H9 (cell line): ENCODE data around the gene ECHS1. TPM values are rescaled to one million over a fixed set of nuclear protein-coding genes. Genes with fewer than 3 reads are reported as not detected.

ENCODE experiments used
- DNase-seq: peaks from one replicate; pipeline ENCODE4 v3.0.0-alpha.2; 2017
- H2AFZ ChIP-seq: one replicate; pipeline ENCODE4 v1.6.1; 2013; ENCODE audit warnings: mild to moderate bottlenecking, low read length, control low read depth, moderate library complexity
- H2AK5ac ChIP-seq: 2 replicates; pipeline ENCODE4 v1.6.1; 2013; ENCODE audit warnings: low read length, control low read depth, mixed read lengths; ENCODE audit not compliant: insufficient read length
- H2BK120ac ChIP-seq: one replicate; pipeline ENCODE4 v1.6.1; 2013; ENCODE audit warnings: low read depth, mild to moderate bottlenecking, low read length, control low read depth, inconsistent platforms; ENCODE audit not compliant: poor library complexity, severe bottlenecking
- H2BK12ac ChIP-seq: 2 replicates; pipeline ENCODE4 v1.6.1; 2013; ENCODE audit warnings: low read length, control low read depth, mixed read lengths, low read depth; ENCODE audit not compliant: insufficient read length
- H2BK15ac ChIP-seq: 2 replicates; pipeline ENCODE4 v1.6.1; 2013; ENCODE audit warnings: low read depth, low read length, control low read depth
- H2BK20ac ChIP-seq: one replicate; pipeline ENCODE4 v1.6.1; 2013; ENCODE audit warnings: low read depth, mild to moderate bottlenecking, low read length, control low read depth, inconsistent platforms; ENCODE audit not compliant: poor library complexity, severe bottlenecking
- H2BK5ac ChIP-seq: 2 replicates; pipeline ENCODE4 v1.6.1; 2013; ENCODE audit warnings: low read length, control low read depth, mixed read lengths; ENCODE audit not compliant: insufficient read length
- H3K14ac ChIP-seq: 2 replicates; pipeline ENCODE4 v1.6.1; 2013; ENCODE audit warnings: low read length, control low read depth; ENCODE audit not compliant: insufficient read depth
- H3K18ac ChIP-seq: 2 replicates; pipeline ENCODE4 v1.6.1; 2013; ENCODE audit warnings: low read depth, mild to moderate bottlenecking, mixed read lengths, low read length, control low read depth; ENCODE audit not compliant: insufficient read length
- H3K23ac ChIP-seq: 2 replicates; pipeline ENCODE4 v1.6.1; 2013; ENCODE audit warnings: low read length, control low read depth, mixed read lengths, low read depth; ENCODE audit not compliant: insufficient read length
- H3K23me2 ChIP-seq: 2 replicates; pipeline ENCODE4 v1.6.1; 2013; ENCODE audit warnings: low read depth, mild to moderate bottlenecking, mixed read lengths, low read length, control low read depth; ENCODE audit not compliant: insufficient read length, poor library complexity, severe bottlenecking
- H3K27ac ChIP-seq: 2 replicates; pipeline ENCODE4 v1.5.1; 2013; ENCODE audit warnings: low read length, control low read depth, mixed read lengths, low read depth; ENCODE audit not compliant: insufficient read length
- H3K27me3 ChIP-seq: 2 replicates; pipeline ENCODE4 v1.6.1; 2013; ENCODE audit warnings: low read length, control low read depth, inconsistent platforms; ENCODE audit not compliant: insufficient read depth
- H3K4ac ChIP-seq: 2 replicates; pipeline ENCODE4 v1.6.1; 2013; ENCODE audit warnings: low read depth, mild to moderate bottlenecking, control low read depth, inconsistent platforms, low read length, moderate library complexity
- H3K4me1 ChIP-seq: 2 replicates; pipeline ENCODE4 v1.6.1; 2013; ENCODE audit warnings: low read length, control low read depth, inconsistent platforms; ENCODE audit not compliant: insufficient read depth
- H3K4me2 ChIP-seq: 2 replicates; pipeline ENCODE4 v1.6.1; 2013; ENCODE audit warnings: low read length, control low read depth, mixed read lengths; ENCODE audit not compliant: insufficient read length, insufficient read depth
- H3K56ac ChIP-seq: 2 replicates; pipeline ENCODE4 v1.6.1; 2013; ENCODE audit warnings: low read depth, mild to moderate bottlenecking, mixed read lengths, low read length, control low read depth; ENCODE audit not compliant: insufficient read length
- H3K79me1 ChIP-seq: 2 replicates; pipeline ENCODE4 v1.6.1; 2013; ENCODE audit warnings: low read depth, mild to moderate bottlenecking, moderate library complexity, low read length, control low read depth, inconsistent platforms; ENCODE audit not compliant: insufficient read depth, poor library complexity, severe bottlenecking
- H3K79me2 ChIP-seq: 2 replicates; pipeline ENCODE4 v1.6.1; 2013; ENCODE audit warnings: low read length, control low read depth, inconsistent platforms; ENCODE audit not compliant: insufficient read depth
- H3K9ac ChIP-seq: 2 replicates; pipeline ENCODE4 v1.6.1; 2013; ENCODE audit warnings: low read length, control low read depth, mixed read lengths; ENCODE audit not compliant: insufficient read length; ENCODE audit errors: extremely low read depth
- H3K9me3 ChIP-seq: one replicate; pipeline ENCODE4 v1.6.1; 2013; ENCODE audit warnings: low read depth, low read length, inconsistent platforms; ENCODE audit not compliant: control insufficient read depth
- H3T11ph ChIP-seq: one replicate; pipeline ENCODE4 v1.6.1; 2013; ENCODE audit warnings: mild to moderate bottlenecking, low read length, control low read depth, inconsistent platforms
- H4K20me1 ChIP-seq: one replicate; pipeline ENCODE4 v1.6.1; 2013; ENCODE audit not compliant: control insufficient read depth, insufficient read length, insufficient read depth
- H4K5ac ChIP-seq: 2 replicates; pipeline ENCODE4 v1.6.1; 2013; ENCODE audit warnings: low read depth, mild to moderate bottlenecking, mixed read lengths, low read length, control low read depth; ENCODE audit not compliant: insufficient read length
- H4K8ac ChIP-seq: replicated peaks from 2 replicates; pipeline ENCODE4 v1.6.1; 2013; ENCODE audit warnings: low read length, control low read depth, mixed read lengths, low read depth; ENCODE audit not compliant: insufficient read length
- H4K91ac ChIP-seq: 2 replicates; pipeline ENCODE4 v1.6.1; 2013; ENCODE audit warnings: low read depth, mild to moderate bottlenecking, moderate library complexity, mixed read lengths, low read length, control low read depth; ENCODE audit not compliant: insufficient read length
- H3K27ac Mint-ChIP-seq, 3 experiments: 2 replicates in 2 of 3; 3 replicates in 1 of 3; pipeline ENCODE4 v1.8.0; 2020 to 2021; ENCODE audit warnings: mixed read lengths in 3 of 3, mild to moderate bottlenecking in 1 of 3, moderate library complexity in 1 of 3
- H3K27me3 Mint-ChIP-seq: 2 replicates; pipeline ENCODE4 v1.8.0; 2021; ENCODE audit warnings: low read depth, mild to moderate bottlenecking, moderate library complexity, mixed read lengths
- H3K36me3 Mint-ChIP-seq, 3 experiments: 2 replicates in 2 of 3; 3 replicates in 1 of 3; pipeline ENCODE4 v1.8.0; 2020 to 2021; ENCODE audit warnings: low read depth in 3 of 3, mixed read lengths in 3 of 3; ENCODE audit not compliant: insufficient read depth in 1 of 3
- H3K4me1 Mint-ChIP-seq, 2 experiments: 2 replicates each; pipeline ENCODE4 v1.8.0; 2020; ENCODE audit warnings: mixed read lengths in 2 of 2
- H3K4me3 Mint-ChIP-seq, 2 experiments: 2 replicates in 1 of 2; 3 replicates in 1 of 2; pipeline ENCODE4 v1.8.0; 2020 to 2021; ENCODE audit warnings: mild to moderate bottlenecking in 2 of 2, mixed read lengths in 2 of 2, moderate library complexity in 1 of 2
- H3K9me3 Mint-ChIP-seq, 2 experiments: 2 replicates in 1 of 2; 3 replicates in 1 of 2; pipeline ENCODE4 v1.8.0; 2020; ENCODE audit warnings: mild to moderate bottlenecking in 2 of 2, mixed read lengths in 2 of 2, moderate library complexity in 1 of 2
- total RNA-seq: library from RNA; stranded (reverse); gene quantifications from 2 replicates; pipeline ENCODE4 v1.2.1, GENCODE V29; 2021
- TF ChIP-seq, protein P1 (sequence below): fragments of 200-600 bp; sonication (generic); conservative IDR thresholded peaks from 3 replicates; pipeline ENCODE4 v1.8.0; 2021; ENCODE audit warnings: antibody characterized with exemption, mild to moderate bottlenecking

ECHS1 gene
- total RNA-seq, 1 experiment from 2014 or later, result 94.1 TPM

DNA sequence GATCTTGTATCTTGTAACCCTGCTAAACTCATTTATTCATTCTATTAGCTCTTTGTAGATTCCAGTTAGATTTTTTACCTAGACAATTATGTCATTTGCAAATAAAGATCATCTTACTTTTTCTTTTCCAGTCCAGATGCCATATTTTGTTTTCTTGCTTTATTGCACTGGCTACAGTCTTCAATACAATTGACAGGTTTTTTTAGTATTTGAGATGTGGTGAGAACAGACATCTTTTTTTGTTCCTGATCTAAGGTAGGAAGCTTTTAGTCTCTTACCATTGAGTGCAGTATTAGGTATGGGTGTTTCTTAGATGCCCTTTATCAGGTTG lies 39.2 kb upstream of the ECHS1 start:
- Histone ChIP-seq H2AFZ (no peak overlapping the region), H4K8ac (no peak overlapping the region), H3K14ac (no peak overlapping the region), H2BK12ac (no peak overlapping the region), H3K4me2 (no peak overlapping the region), H4K20me1 (no peaks in the 10 kb centered on the region), H3K4me1 (no peaks in the 10 kb centered on the region), H3K56ac (no peak overlapping the region), H3K79me2 (peaks cover 2% of the 10 kb centered on the region; the same call in 1 of the 2 replicates), H3K18ac (no peak overlapping the region), H3K9ac (no peak overlapping the region), H4K5ac (no peak overlapping the region), H3K4ac (no peak overlapping the region), H3K27me3 (no peaks in the 10 kb centered on the region), H3K23ac (no peak overlapping the region), H2BK120ac (no peak overlapping the region), H3K23me2 (no peaks in the 10 kb centered on the region), H3K27ac (no peak overlapping the region), H4K91ac (no peak overlapping the region), H2AK5ac (no peak overlapping the region), H3T11ph (no peak overlapping the region), H2BK5ac (no peak overlapping the region), H3K9me3 (peaks cover 6% of the 10 kb centered on the region), H2BK15ac (no peak overlapping the region), H2BK20ac (no peak overlapping the region), H3K79me1 (peaks cover 5% of the 10 kb centered on the region)
- Mint-ChIP-seq H3K27ac (no peak overlapping the region), H3K4me1 (no peaks in the 10 kb centered on the region), H3K27me3 (no peaks in the 10 kb centered on the region), H3K36me3 (peaks cover 80 to 90% (median 80%) of the 10 kb centered on the region in 3 experiments), H3K4me3 (no peak overlapping the region), H3K9me3 (peaks cover 48 to 50% of the 10 kb centered on the region in 2 experiments)
- DNase-seq, result no peak
- TF ChIP-seq, protein P1, sequence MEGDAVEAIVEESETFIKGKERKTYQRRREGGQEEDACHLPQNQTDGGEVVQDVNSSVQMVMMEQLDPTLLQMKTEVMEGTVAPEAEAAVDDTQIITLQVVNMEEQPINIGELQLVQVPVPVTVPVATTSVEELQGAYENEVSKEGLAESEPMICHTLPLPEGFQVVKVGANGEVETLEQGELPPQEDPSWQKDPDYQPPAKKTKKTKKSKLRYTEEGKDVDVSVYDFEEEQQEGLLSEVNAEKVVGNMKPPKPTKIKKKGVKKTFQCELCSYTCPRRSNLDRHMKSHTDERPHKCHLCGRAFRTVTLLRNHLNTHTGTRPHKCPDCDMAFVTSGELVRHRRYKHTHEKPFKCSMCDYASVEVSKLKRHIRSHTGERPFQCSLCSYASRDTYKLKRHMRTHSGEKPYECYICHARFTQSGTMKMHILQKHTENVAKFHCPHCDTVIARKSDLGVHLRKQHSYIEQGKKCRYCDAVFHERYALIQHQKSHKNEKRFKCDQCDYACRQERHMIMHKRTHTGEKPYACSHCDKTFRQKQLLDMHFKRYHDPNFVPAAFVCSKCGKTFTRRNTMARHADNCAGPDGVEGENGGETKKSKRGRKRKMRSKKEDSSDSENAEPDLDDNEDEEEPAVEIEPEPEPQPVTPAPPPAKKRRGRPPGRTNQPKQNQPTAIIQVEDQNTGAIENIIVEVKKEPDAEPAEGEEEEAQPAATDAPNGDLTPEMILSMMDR, result no peak
